Stimulated activated CD4-positive, alpha-beta T cell treated with anti-CD3 and anti-CD28 coated beads, TNF-alpha, amount 100 ng/mL, for 4 hours (primary cell): ENCODE results near the gene AMDHD2.

Experiments used
- DNase-seq, 3 experiments: peaks; one replicate each; pipeline ENCODE4 v3.0.0-alpha.2; 2020; ENCODE audit warnings: low read depth in 3 of 3

AMDHD2 gene

DNA sequence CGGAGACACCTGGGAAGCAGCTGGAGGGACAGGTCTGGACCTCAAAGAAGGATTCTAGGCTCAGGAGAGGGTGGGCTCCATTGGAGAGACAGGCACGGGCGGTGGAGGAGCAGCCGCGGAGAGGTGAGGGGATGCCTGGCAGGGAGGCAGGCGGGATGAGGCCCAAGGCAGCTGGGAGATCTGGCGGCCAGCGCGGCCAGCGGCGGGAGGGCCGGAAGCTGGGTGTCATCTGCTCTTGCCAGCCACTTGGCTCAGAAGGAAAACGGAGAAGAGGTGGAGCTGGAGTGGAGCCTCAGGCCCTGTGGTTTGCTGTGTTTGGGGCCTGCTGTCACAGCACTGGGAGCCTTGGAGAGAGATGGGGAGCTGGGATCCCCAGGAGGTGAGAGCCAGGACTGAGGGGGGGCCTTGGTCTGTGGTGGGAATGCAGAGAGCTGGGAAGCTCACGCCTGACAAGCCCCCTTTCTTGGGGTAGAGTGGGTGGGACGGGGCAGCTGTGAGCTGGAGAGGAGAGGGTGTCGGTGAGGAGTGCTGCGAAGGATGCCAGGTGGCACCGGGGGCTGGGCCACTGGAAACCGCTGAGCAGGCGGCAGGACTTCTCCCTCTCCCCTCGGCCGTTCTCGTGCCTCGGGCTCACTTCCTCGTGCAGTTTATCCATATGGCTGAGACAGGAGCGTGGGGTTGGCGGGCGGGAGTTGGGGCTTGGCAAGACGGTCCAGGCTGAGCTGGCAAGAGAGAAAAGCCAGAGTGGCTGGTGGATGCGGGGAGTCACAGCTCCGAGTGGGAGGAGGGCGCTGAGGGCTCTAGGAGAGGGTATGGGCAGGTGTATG, 37.2 kb upstream of the AMDHD2 start:
- no peak for DNase-seq

DNA sequence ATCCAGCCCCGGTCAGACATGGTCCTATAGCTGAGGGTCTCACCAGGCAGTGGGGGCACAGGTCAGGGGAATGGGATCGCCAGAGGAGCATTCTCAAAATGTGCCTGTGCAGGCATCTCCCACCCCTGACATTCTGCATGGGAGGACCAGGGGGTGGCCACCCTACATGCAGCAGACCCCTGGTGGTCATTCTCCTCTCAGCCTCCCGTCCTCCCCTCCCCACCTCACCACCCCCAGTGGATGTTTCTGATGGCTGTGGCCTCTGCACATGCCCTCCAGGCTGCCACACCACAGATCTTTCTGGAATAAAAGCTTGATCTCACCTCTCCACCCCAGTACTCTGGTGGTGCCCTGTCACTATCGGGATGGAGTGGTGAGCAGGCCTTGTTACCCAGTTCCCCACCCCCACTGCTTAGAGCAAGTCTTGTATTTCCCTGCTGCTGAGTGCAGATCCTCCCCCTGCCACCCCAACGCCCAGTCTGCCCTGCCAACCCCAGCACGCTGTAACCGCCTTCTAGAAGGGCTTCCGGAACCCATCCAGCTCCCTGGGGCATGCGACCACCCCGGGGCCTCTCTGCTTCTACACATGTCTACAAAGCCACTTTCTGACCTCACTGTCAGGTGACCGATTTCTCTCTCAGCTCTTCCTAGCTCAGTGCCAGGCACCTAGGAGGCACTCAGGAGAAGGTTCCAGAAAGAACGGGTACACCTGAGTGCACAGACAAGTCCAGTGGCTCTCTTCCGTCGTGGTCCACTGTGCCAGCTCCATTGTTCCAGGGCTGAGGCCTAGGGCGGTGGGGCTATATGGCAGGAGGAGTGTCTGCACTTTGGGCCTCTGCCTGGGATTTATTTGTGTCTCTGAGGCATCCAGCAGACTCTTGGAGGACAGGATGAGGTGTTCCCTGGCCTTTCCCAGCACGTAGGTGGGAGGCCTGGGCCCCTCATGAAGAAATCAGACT, 36.0 kb upstream of the AMDHD2 start:
- DNase-seq: no peak

DNA sequence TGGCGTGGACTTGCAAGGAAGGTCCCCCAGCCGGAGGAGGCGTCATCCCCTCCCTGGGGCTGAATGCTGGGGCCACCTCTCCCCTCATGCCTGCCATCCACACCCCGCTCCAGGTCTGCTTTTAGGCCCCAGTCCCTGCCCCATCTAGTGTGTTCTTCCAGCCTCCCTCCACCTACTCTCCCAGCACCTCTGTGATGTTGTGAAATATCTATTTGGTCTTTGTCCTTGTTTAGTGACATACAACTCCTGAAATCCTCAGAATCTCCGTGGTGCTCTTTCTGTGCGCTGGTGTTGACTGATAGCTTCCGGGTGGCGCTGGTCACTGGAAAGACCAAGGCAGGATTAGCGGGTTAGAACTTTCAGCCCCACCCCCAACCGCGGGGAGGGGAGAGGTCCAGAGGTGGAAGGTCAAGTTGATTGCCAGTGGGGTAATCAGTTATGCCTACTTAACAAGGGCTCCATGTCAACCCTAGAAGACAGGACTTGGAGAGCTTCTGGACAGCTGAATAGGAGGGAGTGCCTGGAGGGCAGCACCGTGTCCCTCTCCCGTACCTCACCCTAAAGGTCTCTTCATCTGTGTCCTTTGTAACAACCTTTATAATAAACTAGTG, 35.2 kb upstream of the AMDHD2 start:
- DNase-seq: no peak

DNA sequence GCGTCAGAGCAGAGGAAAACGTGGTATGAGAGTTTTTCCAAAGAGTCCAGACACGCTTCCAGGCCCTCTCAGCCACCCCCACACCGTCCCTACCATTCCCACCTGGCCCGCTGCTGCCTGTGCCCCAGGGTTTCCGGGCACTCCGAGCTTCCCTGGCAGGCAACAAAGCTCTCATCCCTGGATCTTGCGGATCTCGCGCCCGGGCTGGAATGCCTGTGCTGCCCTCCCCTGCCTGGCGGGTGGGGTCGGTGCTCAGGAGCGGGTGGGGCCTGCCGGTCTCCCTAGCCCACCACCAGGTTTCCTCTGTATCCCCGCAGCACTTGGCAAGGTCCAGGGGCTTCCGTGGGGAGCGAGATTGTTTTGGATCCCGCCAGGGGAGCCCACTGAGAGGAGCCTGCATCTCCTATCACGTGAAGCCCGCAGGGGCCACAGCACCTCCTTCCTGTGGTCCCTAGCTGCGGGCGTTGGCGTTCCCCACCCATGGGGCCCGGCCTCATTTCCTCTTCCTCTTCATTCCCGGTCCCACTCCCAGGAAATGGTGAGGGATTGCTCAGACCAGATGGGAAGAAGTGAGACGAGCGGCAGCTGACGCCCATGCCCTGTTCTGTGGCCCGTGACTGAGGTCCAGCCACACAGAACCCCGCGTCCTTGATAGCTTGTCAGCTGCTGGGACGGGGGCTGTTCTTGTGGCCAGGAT, 34.2 kb upstream of the AMDHD2 start:
- no peak for DNase-seq

DNA sequence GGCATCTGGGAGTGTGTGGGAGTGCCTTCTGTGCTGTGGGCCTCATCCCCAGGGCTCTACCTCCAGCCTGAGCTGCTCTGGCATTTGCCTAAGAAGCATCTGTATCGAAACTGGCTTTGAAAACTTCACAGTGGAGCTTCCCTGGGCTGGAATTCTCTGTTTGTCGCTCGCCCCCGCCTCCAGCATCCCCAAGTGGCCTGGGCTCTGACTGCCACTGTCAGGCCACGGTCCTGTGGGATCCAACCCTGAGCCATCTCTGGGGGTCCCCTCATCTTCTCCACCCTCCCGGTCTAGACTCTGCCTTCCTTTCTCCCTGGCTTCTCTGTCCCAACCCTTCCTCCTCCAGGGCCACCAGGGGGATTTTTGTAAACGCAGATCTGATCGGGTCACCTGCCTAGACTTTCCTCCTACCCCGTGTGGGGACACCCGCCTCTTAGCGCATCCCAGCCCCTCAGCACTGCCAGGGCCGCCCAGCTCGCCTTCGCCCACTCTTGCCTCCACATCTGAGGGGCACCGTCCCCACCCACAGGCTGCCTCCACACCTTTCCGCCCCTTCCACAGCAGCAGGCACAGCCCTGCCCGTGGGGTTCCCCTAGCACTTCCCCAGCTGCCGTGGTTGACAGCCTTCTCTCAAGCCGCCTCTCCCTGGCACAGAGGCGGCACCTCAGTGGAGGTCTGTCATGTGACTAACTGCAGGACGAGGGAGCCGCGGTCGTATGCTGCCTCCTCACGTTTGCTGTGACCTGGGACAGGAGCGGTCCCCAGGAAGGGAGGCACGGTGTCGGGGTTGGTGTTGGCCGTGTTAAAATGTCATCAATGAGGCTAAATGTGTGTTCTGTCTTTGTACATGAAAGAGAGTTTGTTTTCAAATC, 33.3 kb upstream of the AMDHD2 start:
- peak in 2 of 3 experiments; percentile 69 to 79 for DNase-seq

DNA sequence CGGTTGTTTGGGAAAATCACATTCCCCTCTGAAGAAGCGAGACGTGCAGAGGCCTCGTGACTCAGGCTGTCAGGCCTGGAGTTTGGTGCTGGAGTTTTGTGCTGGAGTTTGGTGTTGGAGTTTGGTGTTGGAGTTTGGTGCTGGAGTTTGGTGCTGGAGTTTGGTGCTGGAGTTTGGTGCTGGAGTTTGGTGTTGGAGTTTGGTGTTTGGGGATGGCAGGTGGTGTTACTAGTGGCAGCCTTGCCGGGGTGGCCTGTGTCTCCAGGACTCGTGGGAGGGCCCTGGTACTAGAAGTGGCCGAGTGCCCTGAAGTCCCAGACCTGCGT, 32.7 kb upstream of the AMDHD2 start:
- no peak for DNase-seq

DNA sequence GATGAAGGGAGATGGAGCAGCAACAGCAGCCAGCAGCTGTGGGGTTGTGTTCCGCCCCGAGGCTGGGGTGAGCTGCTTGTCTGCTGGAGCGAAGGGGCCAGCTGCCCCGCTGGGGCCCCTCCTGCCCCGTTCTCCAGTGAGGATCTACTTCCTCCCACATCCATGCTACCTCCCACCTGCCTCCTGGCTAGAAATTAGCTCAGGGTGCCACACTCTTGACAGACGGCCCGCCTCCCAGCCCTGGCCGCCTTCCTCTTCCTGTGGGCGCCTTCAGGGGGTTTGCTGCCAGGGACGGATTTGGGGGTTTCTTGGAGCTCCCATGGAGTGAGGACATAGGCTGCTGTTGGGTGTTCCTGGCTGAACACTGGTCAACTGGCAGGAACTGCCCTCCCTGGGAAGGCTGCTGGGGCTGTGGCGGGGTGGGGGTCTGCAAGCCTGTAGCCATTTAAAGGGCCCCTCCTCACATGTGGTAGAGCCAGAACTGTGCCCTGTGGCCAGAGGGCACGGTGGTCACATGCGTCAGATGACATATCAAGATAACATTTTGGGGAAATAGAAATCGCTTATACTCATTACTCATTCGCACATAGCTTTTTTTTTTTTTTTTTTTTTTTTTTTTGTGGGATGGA, 32.2 kb upstream of the AMDHD2 start:
- no peak for DNase-seq

DNA sequence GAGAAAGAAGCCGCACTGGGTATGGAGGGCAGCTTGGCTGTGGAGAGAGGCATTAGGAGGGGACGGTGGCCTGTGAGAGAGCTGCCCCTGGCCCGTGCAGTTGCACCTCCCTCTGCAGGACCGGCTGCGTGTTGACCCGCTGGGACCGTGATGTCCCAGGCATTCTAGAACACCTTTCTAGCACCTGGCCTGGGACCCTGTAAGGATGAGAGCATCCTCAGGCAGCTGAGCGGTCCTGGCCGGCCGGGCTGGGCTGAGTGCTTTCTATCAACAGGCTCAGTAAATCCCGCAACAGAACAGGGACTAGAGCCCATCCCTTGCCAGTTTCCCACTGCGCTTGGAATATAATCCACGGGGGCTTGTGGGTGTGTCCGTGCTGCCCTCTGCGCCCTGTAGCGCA, 30.6 kb upstream of the AMDHD2 start:
- DNase-seq: no peak

DNA sequence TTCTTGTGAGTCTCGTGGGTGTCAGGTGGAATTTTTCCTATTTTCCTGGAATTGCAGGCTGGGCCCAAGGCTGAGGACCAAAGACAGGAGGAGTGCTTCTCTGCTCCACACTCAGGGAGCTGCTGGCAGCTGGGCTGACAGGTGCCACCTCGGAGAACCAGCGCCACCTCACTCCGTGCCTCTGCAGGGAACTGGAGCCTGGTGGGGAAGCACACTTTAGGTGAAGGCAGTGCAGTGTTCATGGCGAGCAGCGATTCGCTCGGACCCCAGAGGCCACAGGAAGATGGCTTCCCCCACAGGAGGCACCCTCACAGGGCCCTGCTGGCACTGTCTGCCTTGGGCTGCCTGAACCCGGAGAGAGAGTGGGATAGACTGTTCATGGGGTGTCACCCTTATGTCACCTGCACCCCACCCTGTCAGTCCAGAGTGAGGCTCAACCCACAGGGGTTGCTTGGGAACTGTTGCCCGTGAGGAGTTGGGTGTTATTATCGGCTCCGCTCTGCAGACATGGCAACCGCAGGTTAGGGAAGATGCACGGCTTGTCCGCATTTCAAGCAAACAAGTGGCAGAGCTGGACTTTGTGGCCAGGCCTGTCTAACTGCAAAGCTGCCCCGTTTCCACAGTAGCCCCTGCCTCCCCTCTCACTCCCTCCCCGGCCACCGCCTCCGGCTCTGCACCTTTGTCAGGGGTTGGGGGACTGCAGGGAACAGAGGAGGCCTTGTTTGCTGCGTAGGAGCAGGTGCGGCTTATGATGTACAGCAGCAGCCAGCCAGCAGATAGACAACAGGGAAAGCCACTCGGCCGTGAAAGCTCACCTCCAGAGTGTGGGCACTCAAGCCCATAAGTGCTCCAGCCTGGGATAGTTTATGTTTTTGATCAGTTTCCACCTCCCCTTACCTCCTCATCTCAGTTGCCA, 29.7 kb upstream of the AMDHD2 start:
- DNase-seq: no peak

DNA sequence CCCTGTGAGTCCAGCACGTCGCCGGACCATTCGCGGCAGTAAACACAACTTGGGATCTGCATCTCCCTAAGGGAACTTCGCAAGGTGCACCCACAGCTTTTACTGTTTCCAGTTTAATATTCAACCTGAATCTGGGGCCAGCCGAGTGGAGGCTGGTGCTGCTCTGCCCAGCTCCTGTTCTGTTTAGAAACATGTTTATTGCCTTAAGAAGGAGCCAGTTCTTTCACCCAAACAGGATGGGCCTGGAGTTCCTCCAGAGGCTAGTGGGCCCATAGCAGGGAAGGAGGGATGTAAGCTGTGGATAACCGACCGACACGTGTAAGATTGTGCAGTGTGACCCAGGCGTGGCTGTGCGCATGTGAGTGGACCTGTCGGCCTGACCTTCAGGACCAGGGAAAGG, 27.9 kb upstream of the AMDHD2 start:
- DNase-seq: no peak

DNA sequence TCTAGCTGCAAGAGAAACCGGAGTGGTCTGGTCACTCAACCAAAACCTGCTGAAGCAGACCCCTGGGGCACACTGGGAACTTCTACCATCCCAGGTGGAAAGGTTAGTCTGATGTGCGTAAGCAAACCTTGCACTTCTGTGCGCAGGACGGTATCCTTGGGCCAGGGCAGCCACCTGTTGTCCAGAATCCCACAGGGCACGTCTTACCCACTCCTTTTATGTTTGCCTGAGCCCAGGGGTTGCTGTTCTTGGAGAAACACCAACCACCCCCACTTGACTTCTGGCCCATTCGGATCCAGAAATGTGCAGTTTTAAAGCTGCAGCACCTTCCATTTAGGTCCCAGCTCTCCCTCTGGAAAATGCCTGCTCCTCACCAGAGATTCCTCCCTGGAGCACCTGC, 26.6 kb upstream of the AMDHD2 start:
- DNase-seq: no peak

DNA sequence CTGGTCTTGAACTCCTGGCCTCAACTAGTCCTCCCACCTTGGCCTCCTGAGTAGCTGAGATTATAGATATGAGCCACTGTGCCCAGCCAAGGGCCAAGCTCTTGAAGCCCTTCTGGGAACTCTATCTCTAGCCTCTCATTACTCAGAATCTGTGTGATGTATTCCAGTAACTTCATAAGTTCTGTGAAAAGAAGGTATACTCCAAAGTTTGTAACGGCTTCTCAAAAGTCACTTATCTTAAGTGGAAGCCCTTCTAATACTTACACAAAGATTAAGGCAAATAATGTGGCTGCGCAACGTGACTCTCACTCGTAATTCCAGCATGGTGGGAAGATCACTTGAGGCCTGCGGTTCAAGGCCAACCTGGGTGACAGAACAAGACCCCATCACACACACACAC, 25.6 kb upstream of the AMDHD2 start:
- no peak for DNase-seq

DNA sequence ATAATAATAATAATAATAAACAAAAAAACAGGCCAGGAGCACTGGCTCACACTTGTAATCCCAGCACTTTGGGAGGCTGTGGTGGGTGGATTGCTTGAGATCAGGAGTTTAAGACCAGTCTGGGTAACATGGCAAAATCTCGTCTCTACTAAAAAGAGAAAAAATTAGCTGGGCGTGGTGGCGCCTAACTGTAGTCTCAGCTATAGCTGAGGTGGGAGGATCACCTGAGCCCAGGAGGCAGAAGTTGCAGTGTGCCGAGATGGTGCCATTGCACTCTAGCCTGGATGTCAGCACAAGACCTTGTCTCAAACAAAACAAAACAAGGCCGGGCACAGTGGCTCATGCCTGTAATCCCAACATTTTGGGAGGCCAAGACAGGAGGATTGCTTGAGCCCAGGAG, 25.1 kb upstream of the AMDHD2 start:
- DNase-seq: no peak

DNA sequence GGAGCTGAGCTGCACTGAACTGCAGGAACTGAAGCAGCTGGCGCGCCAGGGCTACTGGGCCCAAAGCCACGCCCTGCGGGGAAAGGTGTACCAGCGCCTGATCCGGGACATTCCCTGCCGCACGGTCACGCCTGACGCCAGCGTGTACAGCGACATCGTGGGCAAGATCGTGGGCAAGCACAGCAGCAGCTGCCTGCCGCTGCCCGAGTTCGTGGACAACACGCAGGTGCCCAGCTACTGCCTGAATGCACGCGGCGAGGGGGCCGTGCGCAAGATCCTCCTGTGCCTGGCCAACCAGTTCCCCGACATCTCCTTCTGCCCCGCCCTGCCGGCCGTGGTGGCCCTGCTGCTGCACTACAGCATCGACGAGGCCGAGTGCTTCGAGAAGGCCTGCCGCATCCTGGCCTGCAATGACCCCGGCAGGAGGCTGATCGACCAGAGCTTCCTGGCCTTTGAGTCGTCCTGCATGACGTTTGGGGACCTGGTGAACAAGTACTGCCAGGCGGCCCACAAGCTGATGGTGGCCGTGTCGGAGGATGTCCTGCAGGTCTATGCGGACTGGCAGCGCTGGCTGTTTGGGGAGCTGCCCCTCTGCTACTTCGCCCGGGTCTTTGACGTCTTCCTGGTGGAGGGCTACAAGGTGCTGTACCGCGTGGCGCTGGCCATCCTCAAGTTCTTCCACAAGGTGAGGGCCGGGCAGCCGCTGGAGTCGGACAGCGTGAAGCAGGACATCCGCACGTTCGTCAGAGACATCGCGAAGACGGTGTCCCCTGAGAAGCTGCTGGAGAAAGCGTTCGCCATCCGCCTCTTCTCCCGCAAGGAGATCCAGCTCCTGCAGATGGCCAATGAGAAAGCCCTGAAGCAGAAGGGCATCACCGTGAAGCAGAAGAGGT, 23.7 kb upstream of the AMDHD2 start:
- DNase-seq: no peak

DNA sequence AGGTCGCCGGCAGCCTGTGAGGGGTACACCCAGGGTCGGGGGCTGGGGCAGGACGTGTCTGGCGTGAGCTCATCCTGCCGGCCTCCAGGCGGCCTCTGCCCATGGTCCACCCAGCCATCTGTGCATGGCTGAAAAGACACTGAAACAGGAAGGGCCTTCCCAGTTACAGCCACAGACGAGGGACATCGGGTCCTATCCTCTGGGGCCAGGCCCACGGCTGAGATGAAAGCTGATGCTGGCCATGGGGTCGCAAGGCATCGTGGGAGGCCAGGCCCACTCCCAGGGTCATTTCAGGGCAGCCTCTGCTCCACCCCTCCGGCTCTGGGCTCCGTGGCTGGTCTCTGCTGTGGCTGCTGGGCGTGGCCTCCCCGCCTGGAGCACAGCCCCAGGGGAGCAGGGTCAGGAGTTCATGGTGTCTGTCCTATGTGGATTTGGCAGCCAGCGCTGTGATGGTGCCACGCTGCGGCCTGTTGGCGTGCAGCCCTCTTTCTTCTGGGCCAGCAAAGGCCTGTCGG, 23.0 kb upstream of the AMDHD2 start:
- DNase-seq: no peak

DNA sequence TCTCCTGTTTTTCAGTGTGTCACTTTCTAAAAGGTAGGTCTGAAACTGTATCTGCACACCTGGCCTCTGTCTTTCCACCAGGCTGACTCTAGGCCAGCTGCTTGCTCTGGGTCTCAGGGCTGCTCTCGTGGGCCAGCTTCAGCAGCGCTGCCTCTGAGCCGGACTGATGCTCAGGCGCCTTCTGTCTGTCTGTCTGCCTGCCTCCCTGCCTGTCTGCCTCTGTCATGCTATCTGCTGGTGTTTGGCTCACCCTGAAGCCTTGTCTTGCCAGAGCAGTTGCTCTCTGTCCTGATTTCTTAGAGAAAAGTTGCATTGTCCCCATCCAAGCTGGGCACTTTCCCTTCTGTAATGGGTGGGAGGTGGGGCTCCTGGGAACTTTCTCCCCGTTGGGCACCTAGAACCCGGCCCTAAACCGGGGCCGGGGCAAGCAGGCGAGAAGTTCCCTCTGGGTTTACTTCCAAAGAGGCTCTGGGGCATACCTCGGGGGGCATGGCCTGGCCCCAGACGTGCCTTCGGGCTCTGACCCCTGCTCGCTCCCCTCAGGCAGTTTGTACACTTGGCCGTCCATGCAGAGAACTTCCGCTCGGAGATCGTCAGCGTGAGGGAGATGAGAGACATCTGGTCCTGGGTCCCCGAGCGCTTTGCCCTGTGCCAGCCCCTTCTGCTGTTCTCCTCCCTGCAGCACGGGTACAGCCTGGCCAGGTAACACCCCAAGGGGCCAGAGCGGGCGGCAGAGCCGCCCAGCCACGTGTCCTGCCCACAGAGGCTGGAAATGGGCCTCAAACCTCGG, 22.3 kb upstream of the AMDHD2 start:
- DNase-seq: no peak

DNA sequence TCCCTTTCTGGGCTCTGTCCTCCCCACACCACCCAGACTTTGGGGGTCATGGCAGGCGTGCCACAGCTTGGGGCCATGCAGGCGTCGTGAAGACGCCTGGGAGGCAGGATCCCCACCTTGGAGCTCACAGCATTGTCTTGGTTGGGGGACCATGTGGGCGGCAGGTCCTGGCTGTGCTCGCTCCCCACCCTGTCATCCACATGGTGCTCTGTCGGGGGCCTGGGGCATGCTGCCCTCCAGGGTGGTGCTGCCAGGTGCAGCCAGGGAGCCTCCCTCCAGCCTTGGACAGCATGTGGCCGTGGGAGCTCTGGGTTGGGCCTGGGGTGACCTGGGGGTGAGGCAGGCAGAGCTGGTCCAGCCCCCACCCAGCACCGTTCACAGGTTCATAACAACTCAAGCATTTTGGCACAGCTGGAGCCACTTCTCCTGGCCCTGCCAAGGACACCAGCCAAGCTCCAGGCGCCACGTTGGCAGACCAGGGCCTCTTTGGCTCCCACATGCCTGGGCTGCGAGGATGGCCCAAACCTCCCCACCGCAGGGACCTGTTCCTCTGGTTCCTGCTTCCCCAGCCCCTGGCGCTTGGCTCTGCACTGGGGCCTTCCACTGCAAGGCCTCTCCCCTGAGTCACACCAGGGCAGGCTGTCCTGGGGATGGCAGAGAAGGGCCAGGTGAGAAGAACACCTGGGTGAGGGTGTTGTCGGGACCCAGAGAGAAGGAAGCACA, 21.5 kb upstream of the AMDHD2 start:
- DNase-seq: no peak
